ENCODE data around the gene AUTS2. TPM values are rescaled to one million over a fixed set of nuclear protein-coding genes. Genes with fewer than 3 reads are reported as not detected.

Gene AUTS2
- polyA plus RNA-seq, 1 donor from 2014 or later, result 97.3 TPM

GRCh38 chr7:70830426-70830825 lies 1232.2 kb downstream of the AUTS2 start:
- no peaks in the 10 kb centered on the region for H3F3A ChIP-seq (ENCODE audit: insufficient read depth, low read length, poor library complexity, severe bottlenecking)
- no peak overlapping the region for H3K4me2 ChIP-seq (ENCODE audit: low read length)
- H4K20me1 ChIP-seq (ENCODE audit: insufficient read depth), result no peaks in the 10 kb centered on the region
- H3K4me3 ChIP-seq (ENCODE audit: low read length), result no peak overlapping the region
- H3K9me2 ChIP-seq (ENCODE audit: insufficient read depth, low read length), result no peaks in the 10 kb centered on the region
- H3K27ac ChIP-seq (ENCODE audit: low read length), result no peak overlapping the region
- no peaks in the 10 kb centered on the region for H3K36me3 ChIP-seq (ENCODE audit: insufficient read depth, low read length)
- H3K9me3 ChIP-seq (ENCODE audit: low read length), result no peaks in the 10 kb centered on the region
- H2AFZ ChIP-seq (ENCODE audit: low read depth, low read length), result no peak overlapping the region
- H3K27me3 ChIP-seq (ENCODE audit: insufficient read depth, low read depth, low read length), result no peaks in the 10 kb centered on the region
- H3K79me2 ChIP-seq (replicated peaks; ENCODE audit: insufficient read depth, low read length), result no peaks in the 10 kb centered on the region
- no peak overlapping the region for H3K9ac ChIP-seq (ENCODE audit: low read length)
- TF ChIP-seq EZH2 (IDR thresholded peaks at IDR 0.05; ENCODE audit: borderline replicate concordance, insufficient read depth, low read length, poor library complexity, severe bottlenecking), result no peak
- no peak for TF ChIP-seq SMC3 (conservative IDR thresholded peaks at IDR 0.05; ENCODE audit: poor library complexity)
- TF ChIP-seq POLR2AphosphoS5 (IDR thresholded peaks at IDR 0.05), result no peak
- TF ChIP-seq TAF1 (IDR thresholded peaks at IDR 0.05; ENCODE audit: low read depth), result no peak

- H3K36me3 ChIP-seq (ENCODE audit: insufficient read depth, low read length), result no peaks in the 10 kb centered on the region
Measured at GRCh38 chr7:70833726-70834125, 1235.5 kb downstream of the AUTS2 start.

More at GRCh38 chr7:70833726-70834125, 1235.5 kb downstream of the AUTS2 start:
- H3K27ac ChIP-seq (ENCODE audit: low read length), result no peak overlapping the region
- H3K79me2 ChIP-seq (replicated peaks; ENCODE audit: insufficient read depth, low read length), result no peaks in the 10 kb centered on the region
- H3F3A ChIP-seq (ENCODE audit: insufficient read depth, low read length, poor library complexity, severe bottlenecking), result no peaks in the 10 kb centered on the region
- peaks cover 4% of the 10 kb centered on the region for H3K9me3 ChIP-seq (ENCODE audit: low read length)
- no peaks in the 10 kb centered on the region for H3K9me2 ChIP-seq (ENCODE audit: insufficient read depth, low read length)
- H3K9ac ChIP-seq (ENCODE audit: low read length), result no peak overlapping the region
- no peak for TF ChIP-seq REST (IDR thresholded peaks at IDR 0.05; ENCODE audit: borderline replicate concordance)
- TF ChIP-seq RAD21 (conservative IDR thresholded peaks at IDR 0.05), result no peak
- TF ChIP-seq POLR2AphosphoS5 (IDR thresholded peaks at IDR 0.05), result no peak
- no peak for TF ChIP-seq EZH2 (IDR thresholded peaks at IDR 0.05; ENCODE audit: borderline replicate concordance, insufficient read depth, low read length, poor library complexity, severe bottlenecking)
- TF ChIP-seq CTCF (IDR thresholded peaks at IDR 0.05; ENCODE audit: poor library complexity, severe bottlenecking), result no peak
- no peak for TF ChIP-seq EP300 (conservative IDR thresholded peaks at IDR 0.05; ENCODE audit: poor library complexity, severe bottlenecking)
- TF ChIP-seq MXI1 (conservative IDR thresholded peaks at IDR 0.05; ENCODE audit: poor library complexity, severe bottlenecking), result no peak
- no peak for TF ChIP-seq TAF1 (IDR thresholded peaks at IDR 0.05; ENCODE audit: low read depth)
- no peak for TF ChIP-seq SMC3 (conservative IDR thresholded peaks at IDR 0.05; ENCODE audit: poor library complexity)
- no peaks in the 10 kb centered on the region for H4K20me1 ChIP-seq (ENCODE audit: insufficient read depth)
- no peak overlapping the region for H3K4me3 ChIP-seq (ENCODE audit: low read length)
- H2AFZ ChIP-seq (ENCODE audit: low read depth, low read length), result no peak overlapping the region
- H3K4me2 ChIP-seq (ENCODE audit: low read length), result no peak overlapping the region
- no peaks in the 10 kb centered on the region for H3K27me3 ChIP-seq (ENCODE audit: insufficient read depth, low read depth, low read length)
